ENCODE measurements around the gene FRMPD3.

DNA sequence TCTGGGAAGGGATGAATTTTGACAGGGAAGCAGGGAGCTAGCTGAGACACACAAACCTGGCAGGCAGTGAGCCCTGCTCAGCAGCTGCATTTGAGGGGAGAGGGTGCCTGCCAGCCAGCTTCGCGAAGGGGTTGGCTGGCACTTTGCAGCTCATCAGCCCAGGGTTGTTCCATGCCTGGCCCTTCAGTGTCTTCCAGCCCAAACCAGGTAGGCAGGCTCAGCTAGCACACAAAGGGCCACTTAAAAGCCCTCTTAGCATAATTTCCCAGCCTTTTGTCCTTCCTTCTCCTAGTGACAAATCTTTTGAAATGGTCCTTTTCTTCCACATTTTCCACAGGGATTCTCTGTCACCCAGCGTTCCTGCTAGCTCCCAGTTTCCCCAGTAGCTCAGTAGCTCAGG lies 4.3 kb upstream of the FRMPD3 start:
- TF ChIP-seq BACH2 (CRISPR knock-in tag; IDR thresholded peaks at IDR 0.05; ENCODE audit: borderline replicate concordance) (no peak), ZC3H10 (CRISPR knock-in tag; IDR thresholded peaks at IDR 0.05) (no peak), ZFP30 (CRISPR knock-in tag; IDR thresholded peaks at IDR 0.05) (no peak), RARB (CRISPR knock-in tag; IDR thresholded peaks at IDR 0.05) (no peak), TCF4 (CRISPR knock-in tag; IDR thresholded peaks at IDR 0.05; ENCODE audit: borderline replicate concordance) (no peak), CSDC2 (CRISPR knock-in tag; IDR thresholded peaks at IDR 0.05) (no peak), TOX (CRISPR knock-in tag; IDR thresholded peaks at IDR 0.05; ENCODE audit: borderline replicate concordance) (no peak), ISL1 (CRISPR knock-in tag; IDR thresholded peaks at IDR 0.05) (no peak)
- TF ChIP-seq, protein P1, sequence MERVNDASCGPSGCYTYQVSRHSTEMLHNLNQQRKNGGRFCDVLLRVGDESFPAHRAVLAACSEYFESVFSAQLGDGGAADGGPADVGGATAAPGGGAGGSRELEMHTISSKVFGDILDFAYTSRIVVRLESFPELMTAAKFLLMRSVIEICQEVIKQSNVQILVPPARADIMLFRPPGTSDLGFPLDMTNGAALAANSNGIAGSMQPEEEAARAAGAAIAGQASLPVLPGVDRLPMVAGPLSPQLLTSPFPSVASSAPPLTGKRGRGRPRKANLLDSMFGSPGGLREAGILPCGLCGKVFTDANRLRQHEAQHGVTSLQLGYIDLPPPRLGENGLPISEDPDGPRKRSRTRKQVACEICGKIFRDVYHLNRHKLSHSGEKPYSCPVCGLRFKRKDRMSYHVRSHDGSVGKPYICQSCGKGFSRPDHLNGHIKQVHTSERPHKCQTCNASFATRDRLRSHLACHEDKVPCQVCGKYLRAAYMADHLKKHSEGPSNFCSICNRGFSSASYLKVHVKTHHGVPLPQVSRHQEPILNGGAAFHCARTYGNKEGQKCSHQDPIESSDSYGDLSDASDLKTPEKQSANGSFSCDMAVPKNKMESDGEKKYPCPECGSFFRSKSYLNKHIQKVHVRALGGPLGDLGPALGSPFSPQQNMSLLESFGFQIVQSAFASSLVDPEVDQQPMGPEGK (CRISPR knock-in tag; IDR thresholded peaks at IDR 0.05; ENCODE audit: borderline replicate concordance): no peak
- TF ChIP-seq, protein P2, sequence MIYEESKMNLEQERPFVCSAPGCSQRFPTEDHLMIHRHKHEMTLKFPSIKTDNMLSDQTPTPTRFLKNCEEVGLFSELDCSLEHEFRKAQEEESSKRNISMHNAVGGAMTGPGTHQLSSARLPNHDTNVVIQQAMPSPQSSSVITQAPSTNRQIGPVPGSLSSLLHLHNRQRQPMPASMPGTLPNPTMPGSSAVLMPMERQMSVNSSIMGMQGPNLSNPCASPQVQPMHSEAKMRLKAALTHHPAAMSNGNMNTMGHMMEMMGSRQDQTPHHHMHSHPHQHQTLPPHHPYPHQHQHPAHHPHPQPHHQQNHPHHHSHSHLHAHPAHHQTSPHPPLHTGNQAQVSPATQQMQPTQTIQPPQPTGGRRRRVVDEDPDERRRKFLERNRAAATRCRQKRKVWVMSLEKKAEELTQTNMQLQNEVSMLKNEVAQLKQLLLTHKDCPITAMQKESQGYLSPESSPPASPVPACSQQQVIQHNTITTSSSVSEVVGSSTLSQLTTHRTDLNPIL (CRISPR knock-in tag; IDR thresholded peaks at IDR 0.05; ENCODE audit: low read depth): no peak
